LNCaP clone FGC (cell line): Measurements from ENCODE around the gene HECTD2.
A peak's percentile ranks its signal among the peaks of the same experiment; 100 is the strongest.

Experiments used
- DNase-seq: peaks from one replicate; pipeline ENCODE4 v3.0.0-alpha.2; 2011; ENCODE audit warnings: low read depth
- H3K4me3 ChIP-seq: 2 replicates; pipeline ENCODE4 v1.5.1; 2011; ENCODE audit warnings: mild to moderate bottlenecking, low read depth, low read length, control low read depth
- TF ChIP-seq, protein P1 (sequence below): IDR thresholded peaks from 2 replicates; pipeline ENCODE4 v1.5.1; 2012; ENCODE audit warnings: mild to moderate bottlenecking; ENCODE audit not compliant: control insufficient read depth, insufficient read depth; ENCODE audit errors: extremely low read depth

The HECTD2 gene

DNA sequence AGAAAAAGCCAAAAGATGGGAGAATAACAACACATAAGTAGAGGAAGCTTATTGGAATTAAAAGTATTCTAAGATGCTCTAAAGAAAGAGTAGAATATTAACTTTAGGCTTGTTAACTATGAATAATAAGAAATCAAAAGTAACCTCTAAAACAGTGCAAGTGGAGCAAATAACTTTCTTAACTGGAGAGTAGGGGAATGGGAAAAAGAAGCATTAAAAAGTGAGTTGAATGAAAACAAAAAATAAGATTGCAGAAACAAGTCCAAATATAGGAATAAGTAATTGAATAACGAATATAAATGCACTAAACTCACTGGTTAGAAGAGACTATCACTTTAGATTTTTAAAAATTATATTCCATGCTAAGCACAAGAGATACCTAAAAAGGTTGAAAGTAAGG is 63.9 kb downstream of the HECTD2 start:
- DNase-seq, result no peak
- TF ChIP-seq, protein P1, sequence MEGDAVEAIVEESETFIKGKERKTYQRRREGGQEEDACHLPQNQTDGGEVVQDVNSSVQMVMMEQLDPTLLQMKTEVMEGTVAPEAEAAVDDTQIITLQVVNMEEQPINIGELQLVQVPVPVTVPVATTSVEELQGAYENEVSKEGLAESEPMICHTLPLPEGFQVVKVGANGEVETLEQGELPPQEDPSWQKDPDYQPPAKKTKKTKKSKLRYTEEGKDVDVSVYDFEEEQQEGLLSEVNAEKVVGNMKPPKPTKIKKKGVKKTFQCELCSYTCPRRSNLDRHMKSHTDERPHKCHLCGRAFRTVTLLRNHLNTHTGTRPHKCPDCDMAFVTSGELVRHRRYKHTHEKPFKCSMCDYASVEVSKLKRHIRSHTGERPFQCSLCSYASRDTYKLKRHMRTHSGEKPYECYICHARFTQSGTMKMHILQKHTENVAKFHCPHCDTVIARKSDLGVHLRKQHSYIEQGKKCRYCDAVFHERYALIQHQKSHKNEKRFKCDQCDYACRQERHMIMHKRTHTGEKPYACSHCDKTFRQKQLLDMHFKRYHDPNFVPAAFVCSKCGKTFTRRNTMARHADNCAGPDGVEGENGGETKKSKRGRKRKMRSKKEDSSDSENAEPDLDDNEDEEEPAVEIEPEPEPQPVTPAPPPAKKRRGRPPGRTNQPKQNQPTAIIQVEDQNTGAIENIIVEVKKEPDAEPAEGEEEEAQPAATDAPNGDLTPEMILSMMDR, result no peak
- H3K4me3 ChIP-seq, result no peak overlapping the region

DNA sequence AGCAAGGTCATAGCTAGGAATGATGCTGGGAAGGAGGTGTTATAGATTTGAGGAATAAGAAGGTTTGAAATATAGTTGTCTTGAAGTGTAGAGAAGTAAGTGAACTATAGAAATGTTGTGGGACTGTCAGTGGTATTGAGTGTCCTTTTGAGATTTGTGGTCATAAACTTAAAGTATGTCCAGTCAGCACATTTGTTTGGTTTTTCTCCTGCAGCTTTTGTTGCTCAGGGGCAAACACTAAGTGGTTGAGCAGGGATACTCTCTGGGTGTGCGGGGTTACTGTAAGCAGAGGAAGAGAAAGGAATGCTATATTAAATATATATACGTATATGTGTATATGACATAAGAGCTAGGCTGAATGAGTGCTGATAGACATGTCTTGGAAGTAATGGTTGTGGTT is 67.1 kb downstream of the HECTD2 start:
- DNase-seq, result no peak
- TF ChIP-seq, protein P1, result no peak
- no peak overlapping the region for H3K4me3 ChIP-seq

DNA sequence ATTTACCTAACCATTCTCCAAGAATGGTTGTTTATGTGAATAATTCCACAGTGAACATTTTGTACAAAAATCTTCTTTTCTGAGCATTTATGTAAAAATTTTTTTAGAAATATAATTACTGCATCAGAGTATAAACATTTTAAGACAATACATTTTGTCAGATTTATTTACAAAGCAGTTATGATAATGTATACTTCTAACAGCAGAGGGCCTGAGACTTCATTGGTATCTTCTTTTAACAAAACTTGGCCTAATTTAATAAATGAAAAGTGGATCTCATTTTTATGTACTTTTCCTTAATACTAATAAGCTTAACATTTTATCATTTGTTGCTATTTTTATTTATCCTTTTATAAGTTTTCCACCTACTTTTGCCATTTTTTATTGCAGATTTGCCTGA is 69.4 kb downstream of the HECTD2 start:
- no peak overlapping the region for H3K4me3 ChIP-seq
- no peak for DNase-seq
- TF ChIP-seq, protein P1, result no peak

DNA sequence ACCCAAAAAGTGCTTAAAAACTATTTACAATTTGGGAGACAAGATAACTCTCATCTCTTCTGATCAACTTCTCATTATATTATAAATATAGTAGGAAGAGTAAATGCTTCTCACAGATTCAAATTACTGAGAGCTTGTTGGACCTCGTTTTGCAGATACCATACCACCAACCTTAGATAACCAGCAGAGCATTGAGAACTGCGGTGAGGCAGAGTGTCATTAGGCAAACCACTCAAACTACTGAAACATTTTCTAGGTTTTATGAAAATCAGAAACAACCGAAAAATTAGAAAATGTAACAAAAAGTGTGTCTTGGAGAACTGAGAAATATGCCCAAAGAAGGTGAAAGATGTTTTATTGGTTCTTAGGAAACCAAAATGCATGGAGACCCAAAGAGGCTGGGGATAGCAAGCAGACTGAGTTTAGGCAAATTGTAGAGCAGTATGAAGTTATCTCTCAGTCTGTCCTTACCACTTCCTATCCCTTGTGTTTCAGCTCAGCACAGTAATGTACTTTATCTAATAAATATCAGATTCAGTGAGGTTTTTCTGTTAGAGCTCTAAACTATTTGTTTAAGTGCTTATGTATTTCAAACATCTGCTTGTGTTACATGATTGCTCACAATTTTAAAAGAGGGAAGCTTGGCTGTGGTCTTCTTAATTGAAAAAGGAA is 77.9 kb downstream of the HECTD2 start:
- no peak for DNase-seq
- H3K4me3 ChIP-seq, result no peak overlapping the region
- TF ChIP-seq, protein P1, result no peak

DNA sequence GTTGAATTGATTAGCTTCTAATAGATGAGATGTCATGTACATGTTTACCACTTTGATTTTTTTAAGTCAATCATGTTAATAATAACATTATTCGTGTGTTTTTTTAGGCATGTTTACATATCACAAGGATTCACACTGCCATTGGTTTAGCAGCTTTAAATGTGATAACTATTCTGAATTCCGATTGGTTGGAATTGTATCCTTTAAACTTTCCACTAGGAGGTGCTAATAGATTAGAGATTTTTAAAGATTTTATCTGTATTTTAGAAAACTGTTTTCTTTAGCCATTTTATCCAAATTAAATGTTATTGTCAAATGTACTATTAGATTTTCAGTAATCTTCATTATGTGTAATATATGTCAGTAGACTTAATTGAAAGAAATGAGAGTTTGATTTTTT is 83.2 kb downstream of the HECTD2 start:
- no peak overlapping the region for H3K4me3 ChIP-seq
- DNase-seq, result no peak
- TF ChIP-seq, protein P1, result peak; percentile 19; the same call in 1 of the 2 replicates

DNA sequence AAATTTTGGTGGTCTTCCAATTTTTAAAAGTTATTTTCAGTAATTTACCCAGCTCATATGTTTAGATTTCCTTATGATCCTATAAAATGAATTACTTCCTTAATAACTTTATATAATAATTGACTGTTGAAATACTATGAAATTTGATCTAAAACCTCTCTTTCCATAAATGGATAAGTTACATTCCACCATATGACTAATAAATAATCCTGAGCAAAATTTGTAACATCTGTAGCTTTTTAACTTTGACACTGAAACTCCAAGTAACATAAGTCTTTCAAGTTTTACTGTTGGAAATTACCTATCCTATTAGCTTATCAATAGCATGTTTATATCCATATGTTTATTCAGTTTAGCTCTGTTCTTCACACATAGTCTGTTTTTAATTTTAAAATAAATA is 85.3 kb downstream of the HECTD2 start:
- TF ChIP-seq, protein P1, result no peak
- DNase-seq, result no peak

DNA sequence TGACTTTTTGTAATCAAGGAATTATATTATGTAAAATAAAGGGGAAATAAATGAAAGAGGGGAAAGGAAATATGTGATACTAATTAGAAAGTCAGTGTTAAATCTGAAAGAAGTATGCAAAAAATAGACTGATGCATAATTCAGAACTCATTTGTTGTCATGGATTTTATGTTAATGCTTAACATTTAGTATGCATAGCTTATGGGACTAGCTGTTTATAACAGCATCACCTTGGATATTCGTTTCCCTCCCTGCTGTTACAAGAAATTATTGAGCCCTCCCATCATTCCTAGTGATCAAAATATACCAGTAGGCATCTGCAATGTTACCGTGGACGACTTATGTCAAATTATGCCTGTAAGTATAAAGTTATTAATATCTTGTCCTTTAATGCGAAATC is 85.9 kb downstream of the HECTD2 start:
- no peak for DNase-seq
- no peak overlapping the region for H3K4me3 ChIP-seq
- TF ChIP-seq, protein P1, result no peak

More for the DNA sequence above, 85.3 kb downstream of the HECTD2 start:
- no peak overlapping the region for H3K4me3 ChIP-seq
